Measurements from ENCODE around the gene IFFO2. TPM values are rescaled to one million over a fixed set of nuclear protein-coding genes. Genes with fewer than 3 reads are reported as not detected.

Gene IFFO2
- total RNA-seq, 1 donor from 2014 or later = 131 TPM

- intact Hi-C loops (cut with DNase I) = no loop called here
- Histone ChIP-seq H3K27me3 (no peaks in the 10 kb centered on the region), H3K9me3 (peaks cover 0 to 4% of the 10 kb centered on the region in 2 donors), H3K27ac (no peak overlapping the region), H3K4me3 (no peak overlapping the region), H3K36me3 (no peaks in the 10 kb centered on the region), H3K4me1 (no peaks in the 10 kb centered on the region)
- no peak for TF ChIP-seq CTCF (IDR thresholded peaks at IDR 0.05)
- peak in 1 of 2 donors; percentile 53 for DNase-seq (ENCODE audit: low spot score in 2 of 2)
These were observed 19.6 kb upstream of the IFFO2 start for GRCh38 chr1:18976096-18976495.

- intact Hi-C loops (cut with DNase I) = loop anchor here (2.0 kb wide), 1 partner anchor 36 kb away; no protein-coding TSS in a partner anchor
- no peaks in the 10 kb centered on the region for H3K36me3 ChIP-seq
These were observed 18.1 kb upstream of the IFFO2 start for GRCh38 chr1:18974606-18975005.

GRCh38 chr1:18974005-18974404 lies 17.5 kb upstream of the IFFO2 start:
- H3K4me3 ChIP-seq = no peak overlapping the region
- no peak overlapping the region for H3K27ac ChIP-seq
- no peak for TF ChIP-seq CTCF (IDR thresholded peaks at IDR 0.05)
- no peaks in the 10 kb centered on the region for H3K4me1 ChIP-seq
- DNase-seq (ENCODE audit: low spot score in 2 of 2) = peak in 1 of 2 donors; percentile 44
- H3K36me3 ChIP-seq = no peaks in the 10 kb centered on the region
- intact Hi-C loops (cut with DNase I) = loop anchor here (2.0 kb wide), 1 partner anchor 37 kb away; no protein-coding TSS in a partner anchor
- no peaks in the 10 kb centered on the region for H3K9me3 ChIP-seq
- no peaks in the 10 kb centered on the region for H3K27me3 ChIP-seq

More at GRCh38 chr1:18974606-18975005, 18.1 kb upstream of the IFFO2 start:
- Histone ChIP-seq H3K4me3 (no peak overlapping the region), H3K27me3 (no peaks in the 10 kb centered on the region), H3K9me3 (no peaks in the 10 kb centered on the region), H3K27ac (no peak overlapping the region), H3K4me1 (no peaks in the 10 kb centered on the region)
- TF ChIP-seq CTCF (IDR thresholded peaks at IDR 0.05) = no peak
- DNase-seq (ENCODE audit: low spot score in 2 of 2) = peak in 1 of 2 donors; percentile 58

- no peak overlapping the region for H3K27ac ChIP-seq
- no peaks in the 10 kb centered on the region for H3K9me3 ChIP-seq
- no peak overlapping the region for H3K4me3 ChIP-seq
- no peaks in the 10 kb centered on the region for H3K4me1 ChIP-seq
- TF ChIP-seq CTCF (IDR thresholded peaks at IDR 0.05) = no peak
- intact Hi-C loops (cut with DNase I) = no loop called here
- DNase-seq (ENCODE audit: low spot score in 2 of 2) = peak in 1 of 2 donors; percentile 58
- H3K27me3 ChIP-seq = no peaks in the 10 kb centered on the region
- H3K36me3 ChIP-seq = no peaks in the 10 kb centered on the region
These were observed 17.0 kb upstream of the IFFO2 start for GRCh38 chr1:18973446-18973955.

- intact Hi-C loops (cut with DNase I) = loop anchor here (1.0 kb wide), 2 partner anchors 66 to 89 kb away; no protein-coding TSS in a partner anchor
- peak in 1 of 2 donors; percentile 55 for DNase-seq (ENCODE audit: low spot score in 2 of 2)
- Histone ChIP-seq H3K36me3 (no peaks in the 10 kb centered on the region), H3K27ac (no peak overlapping the region), H3K4me1 (no peaks in the 10 kb centered on the region), H3K9me3 (no peaks in the 10 kb centered on the region), H3K27me3 (no peaks in the 10 kb centered on the region), H3K4me3 (no peak overlapping the region)
- TF ChIP-seq CTCF (IDR thresholded peaks at IDR 0.05) = no peak
These were observed 16.5 kb upstream of the IFFO2 start for GRCh38 chr1:18972991-18973390.
